Testis (tissue), 3 donors: ENCODE data around the gene FAM174C. TPM values are rescaled to one million over a fixed set of nuclear protein-coding genes. Genes with fewer than 3 reads are reported as not detected.

Experiments used
- DNase-seq: peaks from one replicate; pipeline ENCODE4 v3.0.0-alpha.2; 2019
- H3K27ac ChIP-seq, 2 donors: fragments of 200-600 bp; sonication (generic); one replicate each; pipeline ENCODE4 v1.5.1; 2019
- H3K27me3 ChIP-seq: fragments of 200-600 bp; sonication (generic); one replicate; pipeline ENCODE4 v1.5.1; 2019
- H3K36me3 ChIP-seq: fragments of 200-600 bp; sonication (generic); one replicate; pipeline ENCODE4 v1.5.1; 2017; ENCODE audit warnings: low read depth; ENCODE audit errors: missing control alignments
- H3K4me1 ChIP-seq: fragments of 200-600 bp; sonication (generic); one replicate; pipeline ENCODE4 v1.5.1; 2019
- H3K4me3 ChIP-seq, 2 donors: fragments of 200-600 bp; sonication (generic); one replicate each; pipeline ENCODE4 v1.5.1; 2017 to 2019
- H3K9me3 ChIP-seq: fragments of 200-600 bp; sonication (generic); one replicate; pipeline ENCODE4 v1.5.1; 2017
- CTCF ChIP-seq, 3 experiments: fragments of 450-650 bp in 2 of 3; fragments of 200-600 bp in 1 of 3; sonication (generic) in 1 of 3; IDR thresholded peaks; one replicate each; pipeline ENCODE4 v1.5.1; 2016 to 2019; ENCODE audit warnings: antibody characterized with exemption in 3 of 3, mild to moderate bottlenecking in 2 of 3, moderate library complexity in 1 of 3
- POLR2A ChIP-seq: fragments of 450-650 bp; IDR thresholded peaks from one replicate; pipeline ENCODE4 v1.6.1; 2017; ENCODE audit warnings: antibody characterized with exemption, mild to moderate bottlenecking, moderate library complexity
- WGBS, 2 donors: methylation state at CpG; one replicate each; pipeline ENCODE4 v1.1.5; 2018; 5-methylcytosine and 5-hydroxymethylcytosine counted together
- intact Hi-C: fragments of 100-400 bp; cut with DNase I; formaldehyde crosslinking; loops from one replicate; pipeline ENCODE4 v1.15.1; 2023; ENCODE audit warnings: low total_unique reads
- polyA plus RNA-seq: library from polyadenylated mRNA; stranded (reverse); fragments of 350-450 nt; fragmentation: Illumina TruSeq; extraction: RNeasy Lipid Tissue Mini Kit (QIAGEN cat#74804); gene quantifications from one replicate; pipeline ENCODE4 v1.2.3, GENCODE V29; 2014; ENCODE audit warnings: low read depth, low replicate concordance; ENCODE audit not compliant: insufficient read depth
- total RNA-seq, 2 donors: library from RNA; depleted of rRNA; stranded (reverse); fragments of >200 nt; gene quantifications; one replicate each; pipeline ENCODE4 v1.2.3, GENCODE V29; 2016

The FAM174C gene
- total and polyA plus RNA-seq, 3 donors from 2014 or later: 51.6 to 128 (median 111) TPM

- Histone ChIP-seq H3K27me3 (no peaks in the 10 kb centered on the region), H3K36me3 (no peaks in the 10 kb centered on the region), H3K4me1 (peaks cover 38% of the 10 kb centered on the region), H3K9me3 (no peaks in the 10 kb centered on the region), H3K4me3 (no peak overlapping the region), H3K27ac (no peak overlapping the region)
- WGBS, 2 donors: 89 to 95% methylated on average over 24 to 43 of the region's 43 CpGs
- TF ChIP-seq POLR2A (no peak), CTCF (IDR thresholded peaks at IDR 0.05) (no peak)
- no peak for DNase-seq
- intact Hi-C loops: no loop called here
These were observed 40.4 kb upstream of the FAM174C start for GRCh38 chr19:1234955-1235380.

- Histone ChIP-seq H3K27me3 (no peaks in the 10 kb centered on the region), H3K9me3 (no peaks in the 10 kb centered on the region), H3K4me1 (peaks cover 44% of the 10 kb centered on the region), H3K36me3 (no peaks in the 10 kb centered on the region), H3K4me3 (no peak overlapping the region), H3K27ac (no peak overlapping the region)
- no peak for TF ChIP-seq CTCF (IDR thresholded peaks at IDR 0.05)
- intact Hi-C loops: no loop called here
- WGBS, 2 donors: 69 to 80% methylated on average over 1 to 38 of the region's 39 CpGs
- DNase-seq: no peak
These were observed 39.4 kb upstream of the FAM174C start for GRCh38 chr19:1235625-1236538.

- Histone ChIP-seq H3K27me3 (no peaks in the 10 kb centered on the region), H3K36me3 (no peaks in the 10 kb centered on the region), H3K4me3 (peak overlapping the region; percentile 38 to 39), H3K4me1 (peaks cover 50% of the 10 kb centered on the region), H3K9me3 (no peaks in the 10 kb centered on the region), H3K27ac (no peak overlapping the region)
- intact Hi-C loops: no loop called here
- WGBS, 2 donors: 16% methylated on average over 24 of the region's 42 CpGs; no CpG with 5 or more reads in 1 of the 2 donors
- DNase-seq: no peak
- TF ChIP-seq CTCF (IDR thresholded peaks at IDR 0.05) (no peak), POLR2A (no peak)
These were observed 38.8 kb upstream of the FAM174C start for GRCh38 chr19:1236576-1236975.

- no peak overlapping the region for H3K27ac ChIP-seq
- WGBS, 2 donors: 1% methylated on average over 56 of the region's 60 CpGs; no CpG with 5 or more reads in 1 of the 2 donors
- TF ChIP-seq CTCF (IDR thresholded peaks at IDR 0.05) (no peak), POLR2A (no peak)
- intact Hi-C loops: no loop called here
- peaks cover 47% of the 10 kb centered on the region for H3K4me1 ChIP-seq
- no peaks in the 10 kb centered on the region for H3K36me3 ChIP-seq
- peak overlapping the region; percentile 38 to 39 for H3K4me3 ChIP-seq
- no peaks in the 10 kb centered on the region for H3K27me3 ChIP-seq
- no peak for DNase-seq
- no peaks in the 10 kb centered on the region for H3K9me3 ChIP-seq
These were observed 38.2 kb upstream of the FAM174C start for GRCh38 chr19:1237027-1237659.
